PC-3 (cell line): ENCODE results near the gene WDPCP.

Source experiments
- CTCF ChIP-seq: fragments of 300-600 bp; sonication (generic); conservative IDR thresholded peaks from 2 replicates; pipeline ENCODE4 v1.5.1; 2017; ENCODE audit warnings: antibody characterized with exemption, low read depth, mild to moderate bottlenecking, low read length
- EZH2 ChIP-seq: fragments of 300-600 bp; sonication (generic); IDR thresholded peaks from one replicate; pipeline ENCODE4 v1.6.1; 2017; ENCODE audit warnings: antibody characterized with exemption, mild to moderate bottlenecking, low read length; ENCODE audit not compliant: unreplicated experiment

- TF ChIP-seq EZH2 (no peak), CTCF (no peak)
These were observed 189.1 kb downstream of the WDPCP start for GRCh38 chr2:63399156-63399555.
